K562 (cell line): ENCODE measurements around the gene KCTD16. TPM values are rescaled to one million over a fixed set of nuclear protein-coding genes. Genes with fewer than 3 reads are reported as not detected.

ENCODE experiments used
- ATAC-seq: fragments of 200-7000 bp; cut with Tn5 transposase; 3 replicates; pipeline ENCODE4 v1.9.1; 2020; ENCODE audit warnings: moderate library complexity
- BruUV-seq: library from RNA; stranded (reverse); fragments of 400-500 nt; replicated peaks from 2 replicates; lab custom pipeline; 2021; lab: Mats Ljungman, UMichigan
- CTCF ChIA-PET: fragments of 300-600 bp; formaldehyde crosslinking; extraction: SDS; loops from one replicate; lab custom pipeline; 2021; ENCODE audit warnings: low intra/inter-chr PET ratio; lab: Yijun Ruan, JAX
- POLR2A ChIA-PET: fragments of 300-600, 350-650 bp; sonication (Branson Sonifier 250); formaldehyde crosslinking; extraction: SDS; loops from one replicate; lab custom pipeline; 2021; ENCODE audit warnings: antibody characterized with exemption, inconsistent platforms; lab: Yijun Ruan, JAX
- DNase-seq, 4 experiments: peaks; one replicate each; pipeline versions ENCODE4 v3.0.0 to v3.0.0-alpha.2; 2011 to 2018; ENCODE audit warnings: low spot score in 3 of 4, mixed read lengths in 3 of 4; ENCODE audit errors: extremely low read depth in 1 of 4
- FAIRE-seq: peaks from 2 replicates; lab custom pipeline; 2011; peaks lifted over from hg19 to GRCh38; lab: Jason Lieb, UNC
- H2AFZ ChIP-seq: 2 replicates; pipeline ENCODE4 v1.6.0; 2011; ENCODE audit warnings: low read depth, low read length, control low read depth, inconsistent platforms
- H3K27ac ChIP-seq: fragments of 200-600 bp; 3 replicates; pipeline ENCODE4 v1.8.0; 2011; ENCODE audit warnings: low read depth, mild to moderate bottlenecking, control low read depth, inconsistent platforms, low read length, moderate library complexity, mixed read lengths; ENCODE audit errors: extremely low read depth
- H3K27me3 ChIP-seq, 2 experiments: fragments of 300-600 bp in 1 of 2; 2 replicates in 1 of 2; 3 replicates in 1 of 2; pipeline versions ENCODE4 v1.6.0 to v1.8.0; 2011; ENCODE audit warnings: inconsistent platforms in 2 of 2, low read length in 2 of 2, mild to moderate bottlenecking in 1 of 2, mixed read lengths in 1 of 2, moderate library complexity in 1 of 2; ENCODE audit not compliant: control insufficient read depth in 2 of 2, insufficient read depth in 2 of 2
- H3K36me3 ChIP-seq: fragments of 300-600 bp; 3 replicates; pipeline ENCODE4 v1.8.0; 2011; ENCODE audit warnings: mild to moderate bottlenecking, low read length, inconsistent platforms; ENCODE audit not compliant: control insufficient read depth, insufficient read depth
- H3K4me1 ChIP-seq, 2 experiments: fragments of 200-600 bp in 1 of 2; replicated peaks in 1 of 2; 2 replicates in 1 of 2; 3 replicates in 1 of 2; pipeline versions ENCODE4 v1.5.1 to v1.8.0; 2011; ENCODE audit warnings: inconsistent platforms in 2 of 2, low read length in 2 of 2, mild to moderate bottlenecking in 1 of 2, mixed read lengths in 1 of 2, moderate library complexity in 1 of 2; ENCODE audit not compliant: control insufficient read depth in 2 of 2, insufficient read depth in 2 of 2
- H3K4me2 ChIP-seq: 2 replicates; pipeline ENCODE4 v1.6.1; 2011; ENCODE audit warnings: low read length, control low read depth, inconsistent platforms, mixed read lengths; ENCODE audit not compliant: insufficient read depth
- H3K4me3 ChIP-seq: fragments of 200-600 bp; sonication (generic), shearing (Covaris generic); 2 replicates; pipeline ENCODE4 v1.5.1; 2016; ENCODE audit warnings: control low read depth, inconsistent platforms
- H3K79me2 ChIP-seq: fragments of 200-600 bp; 3 replicates; pipeline ENCODE4 v1.8.0; 2011; ENCODE audit warnings: low read length, inconsistent platforms; ENCODE audit not compliant: control insufficient read depth, insufficient read depth
- H3K9ac ChIP-seq, 2 experiments: 2 replicates each; pipeline versions ENCODE4 v1.6.0 to v1.6.1; 2011; ENCODE audit warnings: low read depth in 2 of 2, low read length in 2 of 2, control low read depth in 1 of 2, inconsistent platforms in 1 of 2, mild to moderate bottlenecking in 1 of 2, mixed read lengths in 1 of 2; ENCODE audit not compliant: insufficient read depth in 1 of 2
- H3K9me1 ChIP-seq: one replicate; pipeline ENCODE4 v1.6.0; 2011; ENCODE audit warnings: inconsistent platforms, mild to moderate bottlenecking, low read length, moderate library complexity; ENCODE audit not compliant: control insufficient read depth, insufficient read depth
- H3K9me3 ChIP-seq: replicated peaks from 2 replicates; pipeline ENCODE4 v1.5.1; 2011; ENCODE audit warnings: low read depth, low read length, inconsistent platforms; ENCODE audit not compliant: control insufficient read depth, insufficient read depth
- H4K20me1 ChIP-seq: replicated peaks from 2 replicates; pipeline ENCODE4 v1.6.1; 2011; ENCODE audit warnings: low read length, inconsistent platforms, mixed read lengths; ENCODE audit not compliant: control insufficient read depth, insufficient read depth
- ATF7 ChIP-seq: fragments of 450-650 bp; IDR thresholded peaks from 2 replicates; pipeline ENCODE4 v1.7.1; 2014; ENCODE audit warnings: mild to moderate bottlenecking, moderate library complexity
- BRF2 ChIP-seq: IDR thresholded peaks from 3 replicates; pipeline ENCODE4 v1.6.1; 2011; ENCODE audit warnings: borderline replicate concordance, mild to moderate bottlenecking; ENCODE audit not compliant: insufficient read length, insufficient read depth
- EWSR1 ChIP-seq: fragments of 450-650 bp; IDR thresholded peaks from 2 replicates; pipeline ENCODE4 v1.6.1; 2018; ENCODE audit warnings: borderline replicate concordance, mild to moderate bottlenecking, low read depth, moderate library complexity; ENCODE audit not compliant: partially characterized antibody
- SP1 ChIP-seq: sonication (generic); formaldehyde crosslinking; IDR thresholded peaks from 2 replicates; pipeline ENCODE4 v1.8.1; 2022; ENCODE audit warnings: mild to moderate bottlenecking, missing genetic modification reagents
- ZNF449 ChIP-seq: fragments of 250-450 bp; sonication (Bioruptor Pico); IDR thresholded peaks from 2 replicates; pipeline ENCODE4 v1.8.0; 2022; ENCODE audit warnings: moderate library complexity, mild to moderate bottlenecking, inconsistent platforms
- ZNF76 ChIP-seq: fragments of 250-450 bp; sonication (Bioruptor Pico); IDR thresholded peaks from 2 replicates; pipeline ENCODE4 v1.4.0; 2020; ENCODE audit warnings: mild to moderate bottlenecking, moderate library complexity, borderline replicate concordance
- WGBS: fragments of 100-300 bp; shearing (Covaris generic); methylation state at CpG from one replicate; pipeline ENCODE4 v1.1.6; 2016; ENCODE audit warnings: low coverage, mixed read lengths; ENCODE audit not compliant: insufficient coverage; ENCODE audit errors: missing lambda C conversion rate; 5-methylcytosine and 5-hydroxymethylcytosine counted together
- in situ Hi-C: fragments of 300-500 bp; cut with MboI; formaldehyde crosslinking; loops from 4 replicates; pipeline ENCODE4 v1.15.0; 2018; ENCODE audit warnings: inconsistent platforms, mixed read lengths
- intact Hi-C: fragments of 100-400 bp; cut with micrococcal nuclease; formaldehyde crosslinking; loops from 2 replicates; pipeline ENCODE4 v1.14.2; 2022
- polyA plus RNA-seq, 8 experiments: library from polyadenylated mRNA; depleted of rRNA in 4 of 8; stranded (reverse) in 5 of 8; unstranded in 3 of 8; fragments of >200 nt; fragmentation: Nextera tagmentation in 2 of 8; fragmentation: Illumina TruSeq in 1 of 8; extraction: Ambion mirVana in 2 of 8; extraction: Trizol in 1 of 8; gene quantifications; 2 replicates each; pipeline versions ENCODE4 v1.2.1 to v1.2.3, GENCODE V29; 2011 to 2014; ENCODE audit warnings: inconsistent platforms in 1 of 8, missing spikeins in 1 of 8
- total RNA-seq, 7 experiments: library from RNA; depleted of rRNA in 6 of 7; stranded (reverse); fragments of >200 nt in 6 of 7; fragmentation: Illumina TruSeq in 2 of 7; extraction: Trizol in 2 of 7; gene quantifications; 2 replicates each; pipeline versions ENCODE4 v1.2.1 to v1.2.3, GENCODE V29; 2011 to 2021; ENCODE audit warnings: low replicate concordance in 1 of 7

Gene KCTD16
- total and polyA plus RNA-seq, 9 of the 15 experiments (the other 6 are each of a cell fraction or from before 2014, with no cell fraction given) = 0.04 TPM; not detected in 8

DNA sequence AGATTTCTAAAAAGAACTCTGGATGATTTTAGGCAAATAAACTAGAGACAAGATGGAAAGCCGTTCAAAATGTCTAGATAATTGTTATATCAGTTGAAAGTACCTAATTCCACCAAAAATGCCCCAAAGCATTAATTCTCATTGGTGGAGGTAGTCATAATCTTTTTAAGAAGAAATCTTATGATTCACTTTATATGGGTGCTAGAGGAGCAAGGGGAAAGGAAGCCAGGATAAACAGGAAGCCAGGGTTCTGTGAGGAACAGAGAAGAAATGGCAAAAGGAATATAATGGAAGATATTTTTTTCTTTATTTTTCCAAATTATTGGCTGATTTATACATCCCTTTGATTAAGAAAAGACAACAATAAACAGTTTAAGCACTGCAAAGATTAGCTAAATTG lies 8.0 kb upstream of the KCTD16 start:
- H3K27ac ChIP-seq = no peak overlapping the region
- peaks cover 12% of the 10 kb centered on the region; the same call in 2 of the 3 replicates for H3K79me2 ChIP-seq
- no peak overlapping the region for H2AFZ ChIP-seq
- POLR2A ChIA-PET = no interaction called here
- 77% methylated on average over 1 of the region's 1 CpG for WGBS
- intact Hi-C loops = no loop called here
- no peaks in the 10 kb centered on the region for H3K9me1 ChIP-seq
- no peak for TF ChIP-seq ZNF449
- TF ChIP-seq, all 486 proteins: peak for 0
- no TSS peak for BruUV-seq
- FAIRE-seq (no peak), ATAC-seq (no peak), DNase-seq (no peak)
- no peaks in the 10 kb centered on the region for H3K4me1 ChIP-seq
- no peaks in the 10 kb centered on the region for H4K20me1 ChIP-seq
- no peaks in the 10 kb centered on the region for H3K27me3 ChIP-seq
- H3K4me2 ChIP-seq = no peak overlapping the region
- H3K36me3 ChIP-seq = peaks cover 76% of the 10 kb centered on the region
- no peak overlapping the region for H3K4me3 ChIP-seq
- in situ Hi-C loops = no loop called here
- no peaks in the 10 kb centered on the region for H3K9me3 ChIP-seq
- no peak overlapping the region for H3K9ac ChIP-seq
- CTCF ChIA-PET = no interaction called here

GRCh38 chr5:144166696-144167095 lies 4.0 kb upstream of the KCTD16 start:
- H3K9ac ChIP-seq = no peak overlapping the region
- DNase-seq (no peak), FAIRE-seq (no peak), ATAC-seq (no peak)
- no peak for TF ChIP-seq SP1 (CRISPR knock-in tag)
- no peak for TF ChIP-seq ZNF76 (CRISPR knock-in tag)
- no peak for TF ChIP-seq BRF2
- no peak for TF ChIP-seq EWSR1
- no peak for TF ChIP-seq ATF7
- H3K27me3 ChIP-seq = no peaks in the 10 kb centered on the region
- peaks cover 0 to 9% of the 10 kb centered on the region in 2 experiments; a peak in 2 of 5 replicates for H3K4me1 ChIP-seq
- H3K4me3 ChIP-seq = no peak overlapping the region
- H4K20me1 ChIP-seq = no peaks in the 10 kb centered on the region
- H3K4me2 ChIP-seq = no peak overlapping the region
- H3K27ac ChIP-seq = no peak overlapping the region
- ChIA-PET CTCF (no interaction called here), POLR2A (no interaction called here)
- peaks cover 40% of the 10 kb centered on the region for H3K79me2 ChIP-seq
- WGBS = 92% methylated on average over 1 of the region's 1 CpG
- intact Hi-C loops (no loop called here), in situ Hi-C loops (no loop called here)
- H2AFZ ChIP-seq = no peak overlapping the region
- no peaks in the 10 kb centered on the region for H3K9me1 ChIP-seq
- no peaks in the 10 kb centered on the region for H3K9me3 ChIP-seq
- no TSS peak for BruUV-seq
- peaks cover 76% of the 10 kb centered on the region for H3K36me3 ChIP-seq
